ENCODE data around the gene SULF2.
"Not testable (repeated sequence)": the region's sequence is repeated elsewhere in the genome, so short reads cannot be mapped to it uniquely, and the experiment has no call there.

The SULF2 gene

GRCh38 chr20:47785311-47785853, at the start of gene SULF2:
Gene SULF2 (minus strand): TSS chr20:47785481. CDS start chr20:47757363, 28,118 bp downstream.
- peak; percentile 48 for DNase-seq

GRCh38 chr20:47831675-47832074, 46.4 kb upstream of the SULF2 start:
- not testable (repeated sequence) for DNase-seq

DNA sequence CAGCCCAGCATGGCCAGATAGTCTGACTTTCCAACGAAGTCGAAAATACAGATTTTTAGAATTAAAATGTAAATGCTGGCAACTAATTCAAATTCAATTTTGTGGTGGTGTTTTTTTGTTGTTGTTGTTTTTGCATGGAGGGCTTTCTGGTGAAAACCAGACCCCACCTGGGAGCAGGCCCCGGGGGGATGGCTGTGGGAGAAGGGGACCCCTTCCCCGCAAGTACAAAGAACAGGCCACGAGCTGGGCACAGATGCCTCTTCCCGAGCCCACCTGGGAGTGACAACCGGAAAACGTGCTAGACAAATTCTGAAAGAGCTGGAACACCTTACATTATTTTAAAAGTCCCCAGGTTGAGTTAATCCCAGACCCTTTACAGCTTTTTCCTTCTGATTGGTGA, 41.4 kb upstream of the SULF2 start:
- DNase-seq: not testable (repeated sequence)

DNA sequence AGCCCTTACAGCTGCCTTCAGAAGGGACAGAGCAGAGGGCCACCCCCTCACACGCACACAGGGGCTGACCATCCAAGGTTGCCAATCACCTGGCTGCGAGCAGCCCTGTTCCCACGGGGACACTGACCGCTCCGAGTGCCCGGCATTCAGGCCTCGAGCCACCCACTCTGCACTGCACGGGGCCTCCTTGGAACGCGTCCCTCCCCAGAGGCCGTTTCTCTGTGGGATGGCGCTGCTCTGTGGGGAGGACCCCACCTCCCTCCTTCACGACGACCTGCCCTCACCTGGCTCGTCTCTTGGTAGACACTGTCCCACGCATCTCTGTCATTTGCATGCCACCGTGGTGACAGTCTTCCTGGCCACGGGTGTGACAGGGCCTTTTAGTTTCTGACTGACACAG, 40.7 kb upstream of the SULF2 start:
- not testable (repeated sequence) for DNase-seq

- DNase-seq: no peak
Observed at GRCh38 chr20:47825011-47825762, 39.9 kb upstream of the SULF2 start.

DNA sequence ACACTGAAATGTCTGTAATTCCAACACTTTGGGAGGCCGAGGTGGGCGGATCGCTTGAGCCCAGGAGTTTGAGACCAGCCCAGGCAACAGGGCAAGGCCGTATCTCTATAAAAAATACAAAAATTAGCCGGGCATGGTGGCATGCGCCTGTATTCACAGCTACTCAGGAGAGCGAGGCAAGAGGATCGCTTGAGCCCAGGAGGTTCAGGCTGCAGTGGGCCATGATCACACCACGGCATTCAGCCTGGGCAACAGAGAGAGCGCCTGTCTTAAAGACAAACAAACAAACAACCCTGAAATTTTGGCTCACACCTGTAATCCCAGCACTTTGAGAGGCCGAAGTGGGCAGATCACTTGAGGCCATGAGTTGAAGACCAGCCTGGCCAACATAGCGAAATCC, 38.7 kb upstream of the SULF2 start:
- not testable (repeated sequence) for DNase-seq

DNA sequence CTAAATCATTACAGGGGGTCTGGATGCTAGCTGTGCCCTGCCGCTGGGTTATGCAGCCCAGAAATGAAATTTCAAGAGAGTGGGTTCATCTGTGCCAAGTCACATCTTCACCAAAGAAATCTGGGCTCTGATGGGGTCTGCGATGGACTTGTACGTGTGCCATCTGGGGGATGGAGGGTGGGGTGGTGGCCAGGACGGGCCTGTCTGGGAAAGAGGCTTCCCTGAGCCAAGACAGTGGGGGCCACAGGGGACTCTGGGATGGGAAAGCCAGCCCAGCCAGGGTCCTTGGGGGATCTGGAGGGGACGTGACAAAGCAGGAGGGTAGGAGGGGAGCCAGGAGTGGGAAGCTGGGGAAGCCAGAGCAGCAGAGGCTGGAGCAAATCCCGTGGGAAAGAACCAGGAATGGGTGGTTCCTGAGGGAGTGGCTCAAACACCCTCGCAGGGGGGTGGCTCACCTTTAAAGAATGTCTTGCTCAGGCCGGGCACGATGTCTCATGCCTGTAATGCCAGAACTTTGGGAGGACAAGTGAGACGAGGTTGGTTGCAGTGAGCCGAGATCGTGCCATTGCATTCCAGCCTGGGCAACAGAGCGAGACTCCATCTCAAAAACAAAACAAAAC, 36.3 kb upstream of the SULF2 start:
- no peak for DNase-seq

GRCh38 chr20:47818996-47819609, 33.8 kb upstream of the SULF2 start:
- no peak for DNase-seq

- no peak for DNase-seq
Observed at GRCh38 chr20:47818466-47818865, 33.2 kb upstream of the SULF2 start.

DNA sequence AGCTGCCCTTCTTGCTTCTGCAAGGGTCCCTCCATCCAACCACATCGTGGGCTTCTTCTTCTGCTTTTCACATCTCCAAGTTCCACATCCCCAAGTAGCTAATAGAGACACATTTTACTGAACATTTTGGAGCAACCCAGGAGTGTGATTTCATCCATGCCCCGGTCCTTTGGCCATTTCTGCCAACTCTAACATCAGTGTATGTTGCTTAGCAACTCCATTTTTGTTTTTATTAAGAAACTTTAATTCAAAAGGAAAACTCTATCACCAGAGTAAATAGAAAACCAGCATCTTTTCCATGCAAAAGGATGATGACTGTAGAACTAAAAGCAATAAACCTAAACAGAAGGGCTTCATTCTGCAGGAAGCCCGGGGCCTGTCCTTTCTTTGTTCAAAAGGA, 32.7 kb upstream of the SULF2 start:
- DNase-seq: no peak

- DNase-seq: no peak
Observed at GRCh38 chr20:47817573-47817972, 32.3 kb upstream of the SULF2 start.

DNA sequence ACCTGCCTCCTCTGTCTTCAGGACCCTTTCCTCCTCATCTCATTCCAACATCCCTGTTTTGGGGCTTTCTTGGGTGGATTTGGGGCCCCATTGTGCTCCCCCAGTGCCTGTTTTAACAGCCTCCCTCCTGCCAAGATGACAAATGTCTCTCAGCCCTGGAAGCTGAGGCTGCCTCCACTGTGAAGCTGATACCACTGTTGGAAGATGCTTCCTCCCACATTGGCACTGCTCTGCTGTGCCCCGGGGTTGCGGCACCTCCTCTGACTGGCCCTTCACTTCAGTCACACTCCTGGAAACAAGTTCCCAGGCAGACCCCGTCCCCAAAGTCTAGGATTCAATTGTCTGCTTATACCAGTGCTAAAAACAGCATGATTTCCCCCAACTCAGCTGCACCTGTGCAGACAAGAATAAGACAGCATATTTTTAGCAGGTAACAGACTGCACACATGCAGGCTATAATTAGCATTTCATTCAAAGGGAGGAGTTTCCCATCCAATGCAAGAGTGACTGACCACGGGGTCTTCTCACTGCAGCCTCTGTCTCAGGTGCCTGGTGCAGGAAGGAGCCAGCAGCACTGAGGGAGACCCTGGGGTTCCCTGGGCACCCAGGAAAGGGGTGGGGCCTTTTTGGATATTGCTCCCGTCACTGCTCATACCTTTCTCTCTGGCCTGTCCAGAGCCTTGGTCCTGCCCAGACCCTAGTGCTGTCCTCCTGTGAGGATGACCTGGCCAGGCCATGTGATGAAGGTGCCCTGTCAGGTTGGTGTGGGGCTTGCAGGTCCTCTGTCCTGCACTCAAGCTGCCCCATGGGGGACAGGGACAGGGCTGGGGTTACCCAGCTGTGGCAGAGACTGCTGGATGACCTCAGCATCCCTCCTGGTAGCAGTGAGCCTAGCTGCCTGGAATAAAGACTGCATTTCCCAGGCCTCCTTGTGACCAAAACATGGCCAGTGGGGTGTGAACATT, 31.5 kb upstream of the SULF2 start:
- no peak for DNase-seq

DNA sequence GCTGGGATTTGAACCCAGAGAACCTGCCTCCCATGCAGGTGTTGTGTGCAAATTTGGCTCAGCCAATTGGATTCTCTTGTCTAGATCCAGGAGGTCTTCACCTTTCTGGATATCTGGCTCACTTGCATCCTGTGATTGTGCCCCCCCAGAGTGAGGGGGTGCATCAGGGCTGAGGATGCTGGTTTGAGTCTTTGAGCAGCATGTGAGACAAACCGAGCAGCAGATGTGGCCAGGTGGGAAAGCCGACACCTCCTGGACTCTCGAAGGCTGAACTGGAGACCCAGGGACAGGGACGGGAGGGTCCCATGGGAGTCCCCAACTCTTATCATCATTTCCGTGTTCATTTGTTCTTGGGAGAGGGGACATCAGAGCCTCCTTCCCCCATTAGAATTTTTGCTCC, 30.6 kb upstream of the SULF2 start:
- DNase-seq: no peak

- DNase-seq: no peak
Observed at GRCh38 chr20:47815416-47815806, 30.1 kb upstream of the SULF2 start.

- DNase-seq: no peak
Observed at GRCh38 chr20:47814632-47815415, 29.5 kb upstream of the SULF2 start.

GRCh38 chr20:47810721-47811347, 25.6 kb upstream of the SULF2 start:
- DNase-seq: no peak

GRCh38 chr20:47810116-47810677, 24.9 kb upstream of the SULF2 start:
- no peak for DNase-seq

GRCh38 chr20:47809161-47809960, 24.1 kb upstream of the SULF2 start:
- DNase-seq: no peak

DNA sequence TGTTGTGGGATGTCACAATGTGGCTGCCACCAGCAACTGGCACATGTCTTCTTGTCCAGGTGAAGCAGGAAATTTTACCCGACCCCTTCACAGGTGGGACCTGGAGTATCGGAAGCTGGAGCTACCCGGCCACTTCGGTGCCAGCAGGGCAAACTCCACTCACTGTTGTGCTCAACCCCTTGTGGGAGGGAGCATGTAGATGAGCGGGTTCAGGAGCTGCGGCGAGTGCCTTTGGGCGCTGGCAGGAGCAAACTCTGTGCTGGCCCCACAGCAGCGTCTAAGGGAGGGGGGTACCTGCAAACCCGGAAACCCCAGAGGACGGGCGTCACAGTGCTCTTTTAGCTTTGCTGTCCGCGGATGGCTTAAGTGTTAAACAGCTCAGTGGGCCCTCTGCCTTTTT, 20.7 kb upstream of the SULF2 start:
- no peak for DNase-seq

GRCh38 chr20:47804972-47805371, 19.7 kb upstream of the SULF2 start:
- DNase-seq: not testable (repeated sequence)

All from suppressor macrophage treated with lipopolysaccharide for 4 hours (primary cell).